GM12872 (cell line): Measurements from ENCODE around the gene HCFC1.

ENCODE experiments used
- CTCF ChIP-seq: IDR thresholded peaks from 3 replicates; pipeline ENCODE4 v1.5.1; 2011; ENCODE audit warnings: low read depth, mild to moderate bottlenecking, low read length, moderate library complexity; ENCODE audit not compliant: insufficient read depth

HCFC1 gene

GRCh38 chrX:153969125-153969903 is 2.3 kb downstream of the HCFC1 start:
- 0 out of 3 replicates have a peak, but pooled peaks have one; percentile 3 for TF ChIP-seq CTCF

- peak; percentile 51; the same call in 1 of the 3 replicates for TF ChIP-seq CTCF
Measured at GRCh38 chrX:153968754-153969124, 2.9 kb downstream of the HCFC1 start.

- TF ChIP-seq CTCF, result no peak
Measured at GRCh38 chrX:153968255-153968654, 3.4 kb downstream of the HCFC1 start.

- TF ChIP-seq CTCF, result no peak
Measured at GRCh38 chrX:153967536-153968224, 3.9 kb downstream of the HCFC1 start.

GRCh38 chrX:153966841-153967535 is 4.6 kb downstream of the HCFC1 start:
- TF ChIP-seq CTCF, result no peak

GRCh38 chrX:153966283-153966688 is 5.3 kb downstream of the HCFC1 start:
- TF ChIP-seq CTCF, result no peak

- no peak for TF ChIP-seq CTCF
Measured at GRCh38 chrX:153965406-153965805, 6.2 kb downstream of the HCFC1 start.
